SK-N-MC (cell line): ENCODE results near the gene HPN.

Source experiments
- DNase-seq: peaks from one replicate; pipeline ENCODE4 v3.0.0-alpha.2; 2011; ENCODE audit warnings: low read depth, low spot score
- H3K27ac ChIP-seq: fragments of 200-600 bp; sonication (generic); 2 replicates; pipeline ENCODE4 v1.5.1; 2016; ENCODE audit warnings: mixed run types
- H3K36me3 ChIP-seq: fragments of 200-600 bp; sonication (generic); 2 replicates; pipeline ENCODE4 v1.6.1; 2017; ENCODE audit warnings: antibody characterized with exemption, low read length, mixed read lengths; ENCODE audit not compliant: insufficient read depth
- H3K4me3 ChIP-seq: fragments of 200-600 bp; sonication (generic); 2 replicates; pipeline ENCODE4 v1.5.1; 2016
- H3K9ac ChIP-seq: fragments of 200-600 bp; sonication (generic); 2 replicates; pipeline ENCODE4 v1.8.0; 2017; ENCODE audit warnings: mixed run types, mixed read lengths; ENCODE audit not compliant: insufficient read length
- H3K9me3 ChIP-seq: fragments of 200-600 bp; sonication (generic); 2 replicates; pipeline ENCODE4 v1.6.1; 2017; ENCODE audit warnings: low read depth, mild to moderate bottlenecking, antibody characterized with exemption, low read length, moderate library complexity, mixed read lengths
- EZH2 ChIP-seq: fragments of 200-600 bp; sonication (generic); IDR thresholded peaks from one replicate; pipeline ENCODE4 v1.6.1; 2017; ENCODE audit warnings: antibody characterized with exemption
- FOXP2 ChIP-seq: optimal IDR thresholded peaks from 2 replicates; pipeline ENCODE3; 2011; ENCODE audit warnings: mild to moderate bottlenecking, moderate library complexity; ENCODE audit not compliant: insufficient read depth; ENCODE audit errors: extremely low read length, control extremely low read depth
- POLR2AphosphoS5 ChIP-seq: IDR thresholded peaks from 2 replicates; pipeline ENCODE4 v1.6.1; 2012; ENCODE audit warnings: mild to moderate bottlenecking, low read depth, low read length, borderline replicate concordance

Gene HPN

DNA sequence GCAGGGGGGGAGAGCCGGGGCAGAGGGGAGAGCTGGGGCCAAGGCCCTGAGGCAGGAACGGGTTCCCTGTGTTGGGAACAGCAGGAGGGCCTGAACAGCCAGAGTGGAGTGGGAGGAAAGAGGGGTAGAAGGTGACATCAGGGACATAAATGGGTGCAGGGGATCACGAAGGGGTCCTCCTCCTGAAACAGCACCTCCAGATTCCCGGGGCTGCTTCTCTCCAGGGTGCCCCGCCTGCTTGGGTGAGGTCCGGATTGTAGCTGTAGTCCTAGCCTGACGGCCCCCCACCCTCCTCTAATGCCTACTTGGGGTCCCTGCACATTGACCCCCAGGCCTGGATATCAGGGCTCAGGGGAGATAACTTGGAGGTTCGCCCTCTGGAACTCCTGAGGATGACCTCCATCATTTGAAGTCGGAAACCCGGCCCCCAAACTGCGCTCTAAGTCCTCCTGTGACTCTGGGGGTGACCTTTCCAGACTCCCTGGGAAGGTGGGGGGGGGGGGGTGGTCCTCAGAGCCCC, 11.7 kb upstream of the HPN start:
- H3K36me3 ChIP-seq: peaks cover 4% of the 10 kb centered on the region; the same call in 1 of the 2 replicates
- H3K4me3 ChIP-seq: peak overlapping the region; percentile 66
- no peaks in the 10 kb centered on the region for H3K9me3 ChIP-seq
- H3K27ac ChIP-seq: no peak overlapping the region
- DNase-seq: no peak
- H3K9ac ChIP-seq: no peak overlapping the region
- TF ChIP-seq FOXP2: no peak
- no peak for TF ChIP-seq POLR2AphosphoS5
- TF ChIP-seq EZH2: no peak

DNA sequence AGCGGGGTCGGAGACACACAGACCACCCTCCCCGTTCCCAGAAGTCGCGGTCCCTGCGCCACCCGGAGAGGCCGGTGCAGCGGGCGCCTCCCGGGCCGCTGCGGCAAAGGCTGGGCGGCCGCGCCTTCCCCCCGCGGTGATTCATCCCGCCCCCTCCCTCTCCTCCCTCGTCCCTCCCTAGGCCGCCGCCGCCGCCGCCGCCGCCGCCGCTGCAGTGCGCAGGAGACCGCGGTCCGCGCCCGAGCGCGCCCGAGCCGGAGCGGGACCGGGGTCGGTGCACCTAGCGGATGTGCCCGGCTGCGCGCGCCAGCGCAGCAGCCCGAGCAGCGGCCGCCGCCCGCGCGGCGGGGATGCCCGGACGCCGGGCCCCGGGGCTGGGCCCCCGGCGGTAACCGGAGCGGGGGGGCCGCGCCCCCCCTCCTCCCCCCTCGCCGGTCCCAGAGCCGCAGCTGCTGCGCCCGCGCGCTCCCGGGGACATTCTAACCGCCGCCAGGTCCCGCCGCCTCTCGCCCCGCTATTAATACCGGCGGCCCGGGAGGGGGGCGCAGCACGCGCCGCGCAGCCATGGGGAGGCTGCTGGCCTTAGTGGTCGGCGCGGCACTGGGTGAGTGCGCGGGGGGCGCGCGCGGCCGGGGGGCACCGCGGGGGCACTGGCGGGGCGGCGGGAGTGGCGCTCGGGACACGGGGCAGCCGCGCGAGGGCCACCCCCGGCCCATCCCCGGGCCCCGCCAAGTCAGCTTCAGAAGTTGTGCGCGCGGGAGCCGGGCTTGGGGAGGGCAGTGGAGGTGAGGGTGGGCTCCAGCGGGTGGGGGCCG, 11.1 kb upstream of the HPN start, which contains the start of gene SCN1B:
TSS of gene SCN1B (plus strand) at position 214 of the 815 bp plus-strand sequence. CDS start at position 565, 351 bp downstream.
- peak within 1 kb of the TSS; percentile 66 for H3K4me3 ChIP-seq
- no peak within 1 kb of the TSS for H3K27ac ChIP-seq
- no peak for DNase-seq
- peaks cover 3% of the 10 kb centered on the region; the same call in 1 of the 2 replicates for H3K36me3 ChIP-seq
- TF ChIP-seq POLR2AphosphoS5 (no peak), EZH2 (no peak), FOXP2 (no peak)
- H3K9ac ChIP-seq: no peak within 1 kb of the TSS
- no peaks in the 10 kb centered on the region for H3K9me3 ChIP-seq

DNA sequence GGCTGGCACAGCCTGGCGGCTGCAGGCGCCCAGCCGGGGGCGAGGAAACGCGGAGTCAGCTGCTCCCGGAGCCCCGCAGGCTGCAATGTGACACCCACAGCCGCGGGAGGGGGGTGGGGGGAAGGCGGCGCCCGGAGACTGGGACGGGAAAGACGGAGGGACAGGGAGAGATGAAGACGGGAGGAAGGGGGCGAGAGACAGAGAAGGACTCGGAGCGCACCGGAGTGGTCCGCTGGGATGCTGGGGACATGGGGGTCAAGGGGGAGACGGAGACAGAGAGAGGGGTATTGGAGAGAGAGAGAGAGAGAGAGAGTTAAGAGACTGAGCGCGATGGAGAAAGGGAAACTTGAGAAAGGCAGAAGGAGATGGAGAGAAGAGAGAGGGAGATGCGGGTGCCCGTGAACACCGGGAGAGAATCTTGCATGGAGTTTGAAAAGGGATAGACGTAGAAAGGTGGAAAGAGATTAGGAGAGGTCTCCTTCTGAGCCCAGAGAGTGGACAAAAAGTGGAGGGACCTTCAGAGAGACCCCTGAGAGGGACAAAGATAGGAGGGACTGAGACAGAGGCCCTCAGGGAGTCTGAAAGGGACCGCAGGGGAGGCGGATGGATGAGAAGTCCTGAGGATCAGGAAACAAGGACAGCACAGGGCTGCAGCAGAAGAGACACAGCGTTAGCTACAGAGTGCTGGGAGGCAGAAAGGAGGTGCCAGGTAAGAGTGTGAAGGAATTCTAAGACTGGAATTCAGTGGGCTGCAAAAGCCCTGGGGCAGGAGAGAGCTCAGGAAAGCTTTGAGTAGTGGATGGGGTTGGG, 10.2 kb upstream of the HPN start:
- H3K4me3 ChIP-seq: peak overlapping the region; percentile 52
- no peak for DNase-seq
- H3K27ac ChIP-seq: no peak overlapping the region

DNA sequence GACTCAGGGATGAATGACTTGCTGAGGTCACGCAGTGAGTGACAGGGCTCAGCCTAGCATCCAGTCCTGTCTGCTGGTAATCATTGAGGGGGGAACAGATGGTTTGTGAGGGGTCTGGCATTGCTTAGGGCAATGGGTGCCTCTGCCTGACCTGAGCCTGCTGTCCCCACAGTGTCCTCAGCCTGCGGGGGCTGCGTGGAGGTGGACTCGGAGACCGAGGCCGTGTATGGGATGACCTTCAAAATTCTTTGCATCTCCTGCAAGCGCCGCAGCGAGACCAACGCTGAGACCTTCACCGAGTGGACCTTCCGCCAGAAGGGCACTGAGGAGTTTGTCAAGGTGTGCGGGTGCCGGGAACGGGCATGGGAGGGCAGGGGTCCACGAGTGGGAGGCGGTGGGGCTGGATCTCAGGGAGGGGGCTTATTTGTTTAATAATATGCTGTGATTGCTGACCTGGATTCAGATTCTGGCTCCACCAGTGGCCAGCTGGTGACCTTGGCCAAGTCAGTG, 9.1 kb upstream of the HPN start:
- no peak for DNase-seq
- H3K4me3 ChIP-seq: no peak overlapping the region
- H3K36me3 ChIP-seq: peaks cover 1% of the 10 kb centered on the region; the same call in 1 of the 2 replicates
- no peak for TF ChIP-seq FOXP2
- no peak for TF ChIP-seq POLR2AphosphoS5
- no peak for TF ChIP-seq EZH2
- H3K9ac ChIP-seq: no peak overlapping the region
- H3K27ac ChIP-seq: no peak overlapping the region
- H3K9me3 ChIP-seq: no peaks in the 10 kb centered on the region

More for the DNA sequence above, 10.2 kb upstream of the HPN start:
- Histone ChIP-seq H3K9ac (no peak overlapping the region), H3K9me3 (no peaks in the 10 kb centered on the region), H3K36me3 (peaks cover 3% of the 10 kb centered on the region; the same call in 1 of the 2 replicates)
- TF ChIP-seq FOXP2 (no peak), EZH2 (no peak), POLR2AphosphoS5 (no peak)

DNA sequence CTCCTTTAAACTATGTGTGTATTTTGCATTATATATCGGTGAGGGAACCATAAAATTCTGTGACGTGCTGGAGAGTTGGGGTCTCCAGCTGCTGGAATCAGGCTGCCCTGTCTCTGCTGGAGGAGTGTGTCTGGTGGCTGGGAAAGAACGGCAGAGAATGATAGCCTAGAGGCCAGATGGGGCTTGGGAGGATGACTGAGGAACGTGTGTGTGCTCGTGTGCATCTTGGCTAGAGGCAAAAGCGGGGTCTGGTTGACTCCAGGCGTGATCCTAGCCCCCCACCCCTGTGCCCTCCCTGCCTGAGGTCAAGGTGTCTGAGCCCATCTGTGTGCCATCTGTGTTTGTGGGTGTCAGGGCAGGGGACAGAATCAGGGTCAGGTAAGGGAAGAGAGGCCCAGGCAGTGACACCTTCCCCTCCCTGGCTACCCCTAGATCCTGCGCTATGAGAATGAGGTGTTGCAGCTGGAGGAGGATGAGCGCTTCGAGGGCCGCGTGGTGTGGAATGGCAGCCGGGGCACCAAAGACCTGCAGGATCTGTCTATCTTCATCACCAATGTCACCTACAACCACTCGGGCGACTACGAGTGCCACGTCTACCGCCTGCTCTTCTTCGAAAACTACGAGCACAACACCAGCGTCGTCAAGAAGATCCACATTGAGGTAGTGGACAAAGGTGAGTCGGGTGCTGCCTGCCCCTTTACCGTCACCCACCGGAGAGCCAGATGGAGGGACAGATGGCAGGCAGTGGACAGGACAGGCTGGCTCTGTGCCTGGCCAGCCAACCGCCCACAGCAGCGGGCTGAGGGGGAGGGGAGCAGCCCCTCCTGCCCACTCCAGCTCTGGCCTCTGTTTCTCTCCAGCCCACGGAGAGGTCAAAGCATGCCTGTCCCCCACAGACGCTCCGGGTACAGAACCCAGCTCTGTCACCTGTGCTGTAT, 8.2 kb upstream of the HPN start:
- H3K9me3 ChIP-seq: no peaks in the 10 kb centered on the region
- H3K4me3 ChIP-seq: no peak overlapping the region
- TF ChIP-seq EZH2 (no peak), POLR2AphosphoS5 (no peak), FOXP2 (no peak)
- DNase-seq: no peak
- H3K9ac ChIP-seq: no peak overlapping the region
- H3K36me3 ChIP-seq: no peaks in the 10 kb centered on the region
- H3K27ac ChIP-seq: no peak overlapping the region

DNA sequence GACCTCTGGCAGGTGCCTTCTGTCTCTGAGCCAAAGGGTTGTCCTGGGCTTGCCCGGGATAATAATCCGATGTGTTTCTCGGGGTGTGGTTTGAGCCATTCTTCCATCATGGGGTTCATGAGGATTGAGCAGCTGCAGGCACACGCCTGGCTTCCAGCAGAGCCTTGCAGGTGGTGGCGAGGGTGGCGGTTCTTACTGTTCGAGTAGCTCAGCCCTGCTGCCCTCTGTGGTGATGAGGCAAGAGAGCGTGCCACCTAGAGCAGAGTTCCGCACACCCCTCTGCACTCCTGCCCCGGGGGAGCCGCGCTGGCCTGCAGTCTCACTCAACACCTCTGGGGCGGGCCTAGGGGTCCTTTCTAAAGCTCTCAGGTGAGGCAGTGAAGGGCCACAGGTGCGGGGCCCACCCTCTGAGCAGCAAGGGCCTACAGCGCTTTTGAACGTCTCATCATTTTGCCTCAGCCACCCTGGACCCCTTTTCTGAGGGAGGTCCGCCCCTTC, 7.5 kb upstream of the HPN start:
- no peak overlapping the region for H3K27ac ChIP-seq
- no peak for DNase-seq
- H3K9ac ChIP-seq: no peak overlapping the region
- TF ChIP-seq POLR2AphosphoS5 (no peak), FOXP2 (no peak), EZH2 (no peak)
- no peak overlapping the region for H3K4me3 ChIP-seq
- no peaks in the 10 kb centered on the region for H3K9me3 ChIP-seq
- no peaks in the 10 kb centered on the region for H3K36me3 ChIP-seq
